Left lung (tissue), 10 donors: Measurements from ENCODE around the gene GLRB. TPM values are rescaled to one million over a fixed set of nuclear protein-coding genes. Genes with fewer than 3 reads are reported as not detected.
A peak's percentile ranks its signal among the peaks of the same experiment; 100 is the strongest.

Experiments used
- ATAC-seq: fragments of 200-7000 bp; cut with Tn5 transposase; one replicate; pipeline ENCODE4 v1.9.1; 2020; ENCODE audit warnings: moderate library complexity
- DNase-seq, 4 donors: peaks; one replicate each; pipeline ENCODE4 v3.0.0-alpha.2; 2013 to 2020
- H3K27ac ChIP-seq, 2 donors: fragments of 200-600 bp; sonication (generic) in 1 of 2; one replicate each; pipeline versions ENCODE4 v1.5.0 to v1.8.0; 2020 to 2021
- H3K27me3 ChIP-seq, 2 donors: fragments of 200-600 bp; sonication (generic) in 1 of 2; one replicate each; pipeline versions ENCODE4 v1.5.0 to v1.8.0; 2020 to 2021
- H3K36me3 ChIP-seq, 2 donors: fragments of 200-600 bp; sonication (generic) in 1 of 2; one replicate each; pipeline versions ENCODE4 v1.5.0 to v1.8.0; 2020 to 2021
- H3K4me1 ChIP-seq, 2 donors: fragments of 200-600 bp; one replicate each; pipeline ENCODE4 v1.8.0; 2021
- H3K4me3 ChIP-seq, 2 donors: fragments of 200-600 bp; sonication (generic) in 1 of 2; one replicate each; pipeline versions ENCODE4 v1.5.0 to v1.8.0; 2020 to 2021; ENCODE audit warnings: mild to moderate bottlenecking in 1 of 2
- H3K9me3 ChIP-seq, 2 donors: fragments of 200-600 bp; sonication (generic) in 1 of 2; one replicate each; pipeline versions ENCODE4 v1.5.0 to v1.8.0; 2020 to 2021
- intact Hi-C, 2 donors: fragments of 100-400 bp; cut with DNase I; formaldehyde crosslinking; loops; one replicate each; pipeline versions ENCODE4 v1.11.2 to v1.14.2; 2022
- polyA plus RNA-seq, 6 donors: library from polyadenylated mRNA; unstranded; fragments of 120-200 nt; gene quantifications; one replicate each; pipeline ENCODE4 v1.2.1, GENCODE V29; 2013; ENCODE audit not compliant: insufficient read length in 6 of 6
- total RNA-seq, 2 donors: library from RNA; stranded (reverse); fragmentation: NEBNext Ultra II Directional; extraction: Animal tissue kit (Norgen Biotek cat#: 25700); gene quantifications; one replicate each; pipeline ENCODE4 v1.2.1, GENCODE V29; 2021
- TF ChIP-seq, protein P1 (sequence below), 2 donors: fragments of 200-600 bp; sonication (generic) in 1 of 2; IDR thresholded peaks; one replicate each; pipeline versions ENCODE4 v1.5.0 to v1.8.0; 2021; ENCODE audit warnings: antibody characterized with exemption in 2 of 2
- donor health status: DM: no; HTN: yes; CAD: no.
- donor health status: DM: no; HTN: no; CAD: no.

Gene GLRB
- total and polyA plus RNA-seq, 8 donors: 4.0 to 7.2 (median 6.0) TPM

- Histone ChIP-seq H3K4me3 (no peak overlapping the region), H3K36me3 (no peaks in the 10 kb centered on the region), H3K27ac (no peak overlapping the region), H3K27me3 (peaks cover 31 to 39% of the 10 kb centered on the region in 2 donors), H3K9me3 (no peaks in the 10 kb centered on the region), H3K4me1 (no peaks in the 10 kb centered on the region)
- ATAC-seq: no peak
- peak in 1 of 4 donors; percentile 8 for DNase-seq
- TF ChIP-seq, protein P1, sequence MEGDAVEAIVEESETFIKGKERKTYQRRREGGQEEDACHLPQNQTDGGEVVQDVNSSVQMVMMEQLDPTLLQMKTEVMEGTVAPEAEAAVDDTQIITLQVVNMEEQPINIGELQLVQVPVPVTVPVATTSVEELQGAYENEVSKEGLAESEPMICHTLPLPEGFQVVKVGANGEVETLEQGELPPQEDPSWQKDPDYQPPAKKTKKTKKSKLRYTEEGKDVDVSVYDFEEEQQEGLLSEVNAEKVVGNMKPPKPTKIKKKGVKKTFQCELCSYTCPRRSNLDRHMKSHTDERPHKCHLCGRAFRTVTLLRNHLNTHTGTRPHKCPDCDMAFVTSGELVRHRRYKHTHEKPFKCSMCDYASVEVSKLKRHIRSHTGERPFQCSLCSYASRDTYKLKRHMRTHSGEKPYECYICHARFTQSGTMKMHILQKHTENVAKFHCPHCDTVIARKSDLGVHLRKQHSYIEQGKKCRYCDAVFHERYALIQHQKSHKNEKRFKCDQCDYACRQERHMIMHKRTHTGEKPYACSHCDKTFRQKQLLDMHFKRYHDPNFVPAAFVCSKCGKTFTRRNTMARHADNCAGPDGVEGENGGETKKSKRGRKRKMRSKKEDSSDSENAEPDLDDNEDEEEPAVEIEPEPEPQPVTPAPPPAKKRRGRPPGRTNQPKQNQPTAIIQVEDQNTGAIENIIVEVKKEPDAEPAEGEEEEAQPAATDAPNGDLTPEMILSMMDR (IDR thresholded peaks at IDR 0.05): no peak
- intact Hi-C loops: loop anchor here in 1 of 2 donors (10.0 kb wide), 1 partner anchor 757 kb away; no protein-coding TSS in a partner anchor
These were observed 141.8 kb downstream of the GLRB start for GRCh38 chr4:157217708-157218107.

- Histone ChIP-seq H3K9me3 (no peaks in the 10 kb centered on the region), H3K27ac (no peak overlapping the region), H3K27me3 (peaks cover 37 to 59% of the 10 kb centered on the region in 2 donors), H3K4me1 (no peaks in the 10 kb centered on the region), H3K36me3 (no peaks in the 10 kb centered on the region), H3K4me3 (no peak overlapping the region)
- intact Hi-C loops: loop anchor here in 1 of 2 donors (10.0 kb wide), 1 partner anchor 755 kb away; no protein-coding TSS in a partner anchor
- DNase-seq (no peak), ATAC-seq (no peak)
- TF ChIP-seq, protein P1 (IDR thresholded peaks at IDR 0.05): no peak
These were observed 143.9 kb downstream of the GLRB start for GRCh38 chr4:157219711-157220370.

- no peaks in the 10 kb centered on the region for H3K9me3 ChIP-seq
- ATAC-seq (peak; percentile 96), DNase-seq (peak in 3 of 4 donors; percentile 75 to 87 (median 81))
- intact Hi-C loops: no loop called here
- no peak within 1 kb of the TSS for H3K27ac ChIP-seq
- no peaks in the 10 kb centered on the region for H3K36me3 ChIP-seq
- TF ChIP-seq, protein P1 (IDR thresholded peaks at IDR 0.05): no peak
- no peaks in the 10 kb centered on the region for H3K4me1 ChIP-seq
- no peak within 1 kb of the TSS for H3K4me3 ChIP-seq
- peaks cover 37 to 61% of the 10 kb centered on the region in 2 donors for H3K27me3 ChIP-seq
These were observed 144.5 kb downstream of the GLRB start, which contains the start of gene GRIA2 for GRCh38 chr4:157220371-157220881. TSS of gene GRIA2 (plus strand) at chr4:157220728. CDS start at chr4:157221043, 315 bp downstream.

DNA sequence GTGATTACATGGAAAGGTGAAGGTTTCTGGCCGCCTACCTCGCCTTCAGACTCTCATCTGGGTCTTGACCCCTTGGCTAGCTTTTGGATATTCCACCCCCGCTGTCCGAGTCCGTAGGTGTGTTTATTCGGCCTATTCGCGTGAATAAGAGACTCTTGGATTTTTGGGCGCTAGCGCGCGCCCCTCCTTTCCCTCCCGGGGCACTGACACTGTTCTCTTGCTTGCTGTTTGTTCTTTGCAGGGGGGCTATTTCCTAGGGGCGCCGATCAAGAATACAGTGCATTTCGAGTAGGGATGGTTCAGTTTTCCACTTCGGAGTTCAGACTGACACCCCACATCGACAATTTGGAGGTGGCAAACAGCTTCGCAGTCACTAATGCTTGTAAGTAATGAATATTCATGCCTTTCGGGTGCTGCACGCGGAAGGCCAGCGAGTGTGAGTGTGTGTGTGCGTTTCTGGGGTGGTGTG is 145.5 kb downstream of the GLRB start:
- intact Hi-C loops: no loop called here
- no peak for ATAC-seq
- Histone ChIP-seq H3K36me3 (no peaks in the 10 kb centered on the region), H3K9me3 (no peaks in the 10 kb centered on the region), H3K4me1 (no peaks in the 10 kb centered on the region), H3K27ac (no peak overlapping the region), H3K4me3 (no peak overlapping the region), H3K27me3 (peaks cover 37 to 61% of the 10 kb centered on the region in 2 donors)
- TF ChIP-seq, protein P1 (IDR thresholded peaks at IDR 0.05): no peak
- no peak for DNase-seq

Other genes with a start within 250 kb of the GLRB start
- 10 to 100 TPM; 22.4 to 35.7 TPM for gene PDGFC, start 104.4 kb upstream of the GLRB start, total RNA-seq
- 10 to 100 TPM; 30.5 to 51.6 (median 40.1) TPM for gene PDGFC, start 104.4 kb upstream of the GLRB start, polyA plus RNA-seq
- gene GRIA2, start 144.6 kb downstream of the GLRB start, total RNA-seq: not detected
- gene GRIA2, start 144.6 kb downstream of the GLRB start, polyA plus RNA-seq: 1 to 10 TPM; 1.5 to 3.5 (median 1.9) TPM